Neural progenitor cell (in vitro differentiated cells): ENCODE results near the gene ARHGEF2.

Experiments
- CTCF ChIP-seq: fragments of 200-600 bp; sonication (generic); IDR thresholded peaks from 2 replicates; pipeline ENCODE4 v1.5.1; 2017; ENCODE audit warnings: antibody characterized with exemption, mild to moderate bottlenecking
- EZH2 ChIP-seq: fragments of 200-600 bp; sonication (generic); IDR thresholded peaks from 2 replicates; pipeline ENCODE4 v1.6.1; 2017; ENCODE audit warnings: antibody characterized with exemption, mild to moderate bottlenecking, moderate library complexity
- EZH2phosphoT487 ChIP-seq: fragments of 200-600 bp; sonication (generic); IDR thresholded peaks from 2 replicates; pipeline ENCODE4 v1.6.1; 2017; ENCODE audit warnings: antibody characterized with exemption

GRCh38 chr1:155973723-155974122 is 4.6 kb downstream of the ARHGEF2 start:
- no peak for TF ChIP-seq CTCF
- TF ChIP-seq EZH2, result no peak
- no peak for TF ChIP-seq EZH2phosphoT487
